Measurements from ENCODE around the gene SERTAD3. TPM values are rescaled to one million over a fixed set of nuclear protein-coding genes. Genes with fewer than 3 reads are reported as not detected.
"Not testable (repeated sequence)": the region's sequence is repeated elsewhere in the genome, so short reads cannot be mapped to it uniquely, and the experiment has no call there.

Gene SERTAD3
- total RNA-seq, 4 donors from 2014 or later, result 18.3 to 47.2 (median 37.8) TPM

DNA sequence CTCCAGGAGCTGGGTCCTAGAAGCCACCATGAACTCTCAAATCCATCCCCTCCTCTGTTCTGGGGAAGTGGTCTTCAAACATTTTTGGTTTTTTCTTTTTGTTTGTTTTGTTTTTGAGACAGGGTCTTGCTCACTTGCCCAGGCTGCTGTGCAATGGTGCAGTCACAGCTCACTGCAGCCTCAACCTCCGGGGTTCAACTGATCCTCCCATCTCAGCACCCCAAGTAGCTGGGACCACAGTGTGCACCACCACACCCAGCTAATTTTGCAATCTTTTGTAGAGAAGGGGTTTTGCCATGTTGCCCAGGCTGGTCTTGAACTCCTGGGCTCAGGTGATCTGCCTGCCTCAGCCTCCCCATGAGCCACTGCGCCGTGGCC, 14.5 kb upstream of the SERTAD3 start:
- TF ChIP-seq POLR2AphosphoS5 (IDR thresholded peaks at IDR 0.05) (no peak), EP300 (IDR thresholded peaks at IDR 0.05) (no peak), POLR2A (IDR thresholded peaks at IDR 0.05; ENCODE audit: low read depth) (no peak)
- TF ChIP-seq, protein P1, sequence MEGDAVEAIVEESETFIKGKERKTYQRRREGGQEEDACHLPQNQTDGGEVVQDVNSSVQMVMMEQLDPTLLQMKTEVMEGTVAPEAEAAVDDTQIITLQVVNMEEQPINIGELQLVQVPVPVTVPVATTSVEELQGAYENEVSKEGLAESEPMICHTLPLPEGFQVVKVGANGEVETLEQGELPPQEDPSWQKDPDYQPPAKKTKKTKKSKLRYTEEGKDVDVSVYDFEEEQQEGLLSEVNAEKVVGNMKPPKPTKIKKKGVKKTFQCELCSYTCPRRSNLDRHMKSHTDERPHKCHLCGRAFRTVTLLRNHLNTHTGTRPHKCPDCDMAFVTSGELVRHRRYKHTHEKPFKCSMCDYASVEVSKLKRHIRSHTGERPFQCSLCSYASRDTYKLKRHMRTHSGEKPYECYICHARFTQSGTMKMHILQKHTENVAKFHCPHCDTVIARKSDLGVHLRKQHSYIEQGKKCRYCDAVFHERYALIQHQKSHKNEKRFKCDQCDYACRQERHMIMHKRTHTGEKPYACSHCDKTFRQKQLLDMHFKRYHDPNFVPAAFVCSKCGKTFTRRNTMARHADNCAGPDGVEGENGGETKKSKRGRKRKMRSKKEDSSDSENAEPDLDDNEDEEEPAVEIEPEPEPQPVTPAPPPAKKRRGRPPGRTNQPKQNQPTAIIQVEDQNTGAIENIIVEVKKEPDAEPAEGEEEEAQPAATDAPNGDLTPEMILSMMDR (IDR thresholded peaks at IDR 0.05), result no peak
- 97% methylated on average over 2 of the region's 3 CpGs for WGBS
- DNase-seq (ENCODE audit: extremely low spot score), result no peak
- H3K4me3 ChIP-seq, result no peak overlapping the region
- H3K9me3 ChIP-seq, result no peaks in the 10 kb centered on the region
- intact Hi-C loops (cut with DNase I), result no loop called here
- H3K4me1 ChIP-seq, result peaks cover 4 to 16% (median 13%) of the 10 kb centered on the region in 4 donors
- H3K27ac ChIP-seq (replicated peaks in 1 of 4), result no peak overlapping the region
- peaks cover 24 to 57% (median 29%) of the 10 kb centered on the region in 4 donors for H3K36me3 ChIP-seq
- no peaks in the 10 kb centered on the region for H3K27me3 ChIP-seq

DNA sequence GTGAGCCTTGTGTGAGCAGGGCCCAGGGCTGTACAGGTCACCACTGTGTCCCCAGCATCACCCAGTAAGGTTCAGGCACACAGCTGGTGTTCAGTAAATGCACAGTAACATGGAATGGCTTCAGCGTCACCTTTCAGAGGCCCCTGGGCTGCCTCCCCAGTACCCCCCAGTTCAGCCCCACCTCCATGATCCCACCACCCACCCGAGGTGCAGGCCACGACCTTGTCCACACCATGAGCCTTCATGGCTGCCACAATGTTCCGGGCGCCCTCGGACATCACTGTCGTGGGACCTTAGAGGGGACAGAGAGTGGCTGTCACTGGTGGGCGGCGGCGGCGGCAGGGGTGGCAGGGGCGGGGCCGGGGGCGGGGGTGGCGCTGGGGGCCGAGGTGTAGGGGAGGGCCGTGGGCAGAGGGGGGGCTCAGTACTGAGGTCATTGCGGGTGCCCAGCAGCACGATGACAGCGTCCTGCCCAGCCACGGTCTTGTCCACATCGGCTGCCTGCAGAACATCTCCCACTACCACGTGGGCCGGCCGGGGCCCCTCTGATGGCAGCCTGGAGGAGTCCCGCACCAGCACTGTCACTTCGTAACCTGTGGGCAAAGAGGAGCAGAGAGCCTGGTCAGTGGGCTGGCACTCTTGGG, 13.9 kb upstream of the SERTAD3 start:
- 67% methylated on average over 9 of the region's 27 CpGs for WGBS
- TF ChIP-seq POLR2A (IDR thresholded peaks at IDR 0.05; ENCODE audit: low read depth), result no peak
- no peak for TF ChIP-seq POLR2AphosphoS5 (IDR thresholded peaks at IDR 0.05)
- TF ChIP-seq, protein P1 (IDR thresholded peaks at IDR 0.05), result no peak
- no peak for TF ChIP-seq EP300 (IDR thresholded peaks at IDR 0.05)
- peaks cover 24 to 60% (median 29%) of the 10 kb centered on the region in 4 donors for H3K36me3 ChIP-seq

GRCh38 chr19:40457048-40457447, 12.9 kb upstream of the SERTAD3 start:
- Histone ChIP-seq H3K27ac (replicated peaks in 1 of 4) (no peak overlapping the region), H3K4me3 (no peak overlapping the region), H3K9me3 (no peaks in the 10 kb centered on the region), H3K4me1 (peaks cover 4 to 6% (median 5%) of the 10 kb centered on the region in 4 donors), H3K27me3 (no peaks in the 10 kb centered on the region), H3K36me3 (peaks cover 24 to 60% (median 29%) of the 10 kb centered on the region in 4 donors)
- TF ChIP-seq POLR2A (IDR thresholded peaks at IDR 0.05; ENCODE audit: low read depth), result no peak
- no peak for DNase-seq (ENCODE audit: extremely low spot score)
- intact Hi-C loops (cut with DNase I), result no loop called here
- WGBS, result 89% methylated on average over 5 of the region's 5 CpGs

More for the DNA sequence above, 13.9 kb upstream of the SERTAD3 start:
- Histone ChIP-seq H3K27ac (replicated peaks in 1 of 4) (no peak overlapping the region), H3K4me1 (peaks cover 4 to 11% (median 8%) of the 10 kb centered on the region in 4 donors), H3K27me3 (no peaks in the 10 kb centered on the region), H3K4me3 (no peak overlapping the region), H3K9me3 (no peaks in the 10 kb centered on the region)
- intact Hi-C loops (cut with DNase I), result no loop called here
- DNase-seq (ENCODE audit: extremely low spot score), result no peak

- H3K27me3 ChIP-seq; H3K4me3 ChIP-seq; H3K27ac ChIP-seq (replicated peaks in 1 of 4); DNase-seq (ENCODE audit: extremely low spot score); H3K4me1 ChIP-seq; H3K9me3 ChIP-seq; intact Hi-C loops (cut with DNase I): not testable (repeated sequence)
- H3K36me3 ChIP-seq, result peaks cover 24 to 78% (median 45%) of the 10 kb centered on the region in 4 donors
- 87% methylated on average over 6 of the region's 6 CpGs for WGBS
Observed at GRCh38 chr19:40453943-40454342, 9.8 kb upstream of the SERTAD3 start.

DNA sequence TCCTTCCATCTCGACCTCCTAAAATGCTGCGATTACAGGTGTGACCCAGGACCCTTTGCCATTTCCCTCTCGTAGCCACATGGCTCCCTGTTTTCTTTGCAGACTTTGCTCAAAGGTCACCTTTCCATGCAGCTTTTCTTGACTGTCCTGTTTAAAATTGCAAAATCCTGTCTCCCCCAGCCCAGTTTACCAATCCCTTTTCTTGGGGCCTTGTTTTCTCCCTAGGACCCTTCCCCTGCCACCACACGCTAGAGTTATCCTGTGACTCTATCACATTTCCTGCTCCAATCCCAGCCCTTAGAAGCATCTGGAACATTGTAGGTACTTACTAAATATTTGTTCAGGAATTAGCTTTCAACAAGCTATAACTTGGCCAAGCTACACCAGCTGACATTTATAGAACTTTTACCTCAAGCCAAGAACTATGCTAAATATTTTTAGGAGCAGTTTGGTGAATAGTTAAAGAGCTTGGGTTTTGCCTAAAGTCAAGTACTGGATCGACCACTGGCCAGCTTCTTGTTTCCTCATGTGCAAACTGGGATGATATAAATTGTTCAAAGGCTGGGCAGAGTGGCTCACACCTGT, 9.1 kb upstream of the SERTAD3 start:
- 84% methylated on average over 5 of the region's 5 CpGs for WGBS
- Histone ChIP-seq H3K27me3 (no peaks in the 10 kb centered on the region), H3K36me3 (peaks cover 28 to 79% (median 47%) of the 10 kb centered on the region in 4 donors), H3K4me3 (no peak overlapping the region), H3K4me1 (no peaks in the 10 kb centered on the region), H3K9me3 (no peaks in the 10 kb centered on the region), H3K27ac (replicated peaks in 1 of 4) (no peak overlapping the region)
- TF ChIP-seq POLR2AphosphoS5 (IDR thresholded peaks at IDR 0.05) (no peak), EP300 (IDR thresholded peaks at IDR 0.05) (no peak), POLR2A (IDR thresholded peaks at IDR 0.05; ENCODE audit: low read depth) (no peak)
- TF ChIP-seq, protein P1 (IDR thresholded peaks at IDR 0.05), result no peak
- intact Hi-C loops (cut with DNase I), result no loop called here
- DNase-seq (ENCODE audit: extremely low spot score), result no peak
